Retina (tissue), 1 donor: Measurements from ENCODE around the gene GPC5.
A peak's percentile ranks its signal among the peaks of the same experiment; 100 is the strongest.
"Not testable (repeated sequence)": the region's sequence is repeated elsewhere in the genome, so short reads cannot be mapped to it uniquely, and the experiment has no call there.

Experiments used
- DNase-seq: peaks from one replicate; pipeline ENCODE4 v3.0.0-alpha.2; 2016

GPC5 gene

GRCh38 chr13:91398413-91399188, at the start of gene GPC5:
Gene GPC5 (plus strand): TSS chr13:91398621.
- DNase-seq: peak; percentile 86

GRCh38 chr13:91348906-91349435, 49.5 kb upstream of the GPC5 start:
- DNase-seq: peak; percentile 96

GRCh38 chr13:91349992-91350911, 48.2 kb upstream of the GPC5 start:
- no peak for DNase-seq

GRCh38 chr13:91351123-91351522, 47.3 kb upstream of the GPC5 start:
- DNase-seq: no peak

GRCh38 chr13:91351980-91352379, 46.4 kb upstream of the GPC5 start:
- no peak for DNase-seq

- DNase-seq: not testable (repeated sequence)
Measured at GRCh38 chr13:91352891-91353290, 45.5 kb upstream of the GPC5 start.

- no peak for DNase-seq
Measured at GRCh38 chr13:91353494-91353893, 44.9 kb upstream of the GPC5 start.

- no peak for DNase-seq
Measured at GRCh38 chr13:91355099-91355825, 43.2 kb upstream of the GPC5 start.

GRCh38 chr13:91355826-91356710, 42.4 kb upstream of the GPC5 start:
- no peak for DNase-seq

GRCh38 chr13:91356919-91357612, 41.4 kb upstream of the GPC5 start:
- no peak for DNase-seq

- DNase-seq: no peak
Measured at GRCh38 chr13:91357613-91358386, 40.6 kb upstream of the GPC5 start.

- DNase-seq: no peak
Measured at GRCh38 chr13:91358387-91358782, 40.0 kb upstream of the GPC5 start.

GRCh38 chr13:91359111-91359510, 39.3 kb upstream of the GPC5 start:
- DNase-seq: no peak

- DNase-seq: no peak
Measured at GRCh38 chr13:91359631-91360030, 38.8 kb upstream of the GPC5 start.

GRCh38 chr13:91360246-91360751, 38.1 kb upstream of the GPC5 start:
- no peak for DNase-seq

- DNase-seq: no peak
Measured at GRCh38 chr13:91361755-91362271, 36.6 kb upstream of the GPC5 start.

GRCh38 chr13:91362908-91363307, 35.5 kb upstream of the GPC5 start:
- no peak for DNase-seq

- no peak for DNase-seq
Measured at GRCh38 chr13:91368101-91368500, 30.3 kb upstream of the GPC5 start.

- DNase-seq: no peak
Measured at GRCh38 chr13:91368676-91369440, 29.6 kb upstream of the GPC5 start.
